HG03159 (cell line): ENCODE measurements around the gene SH3BP4.

Source experiments
- ATAC-seq: cut with Tn5 transposase; IDR thresholded peaks from one replicate; pipeline ENCODE4 v1.9.1; 2021; ENCODE audit warnings: mild to moderate bottlenecking, moderate library complexity; ENCODE audit not compliant: unreplicated experiment

SH3BP4 gene

GRCh38 chr2:234940527-234940926 is 11.3 kb upstream of the SH3BP4 start:
- ATAC-seq: no peak

GRCh38 chr2:234945339-234945873 is 6.4 kb upstream of the SH3BP4 start:
- no peak for ATAC-seq

- no peak for ATAC-seq
These were observed 4.3 kb upstream of the SH3BP4 start for GRCh38 chr2:234947556-234947955.

GRCh38 chr2:234949762-234950434 is 1.9 kb upstream of the SH3BP4 start:
- no peak for ATAC-seq

- no peak for ATAC-seq
These were observed 1.4 kb upstream of the SH3BP4 start for GRCh38 chr2:234950435-234950729.

- no peak for ATAC-seq
These were observed 820 bp upstream of the SH3BP4 start for GRCh38 chr2:234950730-234951663.

- no peak for ATAC-seq
These were observed 676 bp downstream of the SH3BP4 start for GRCh38 chr2:234952270-234953115.

- no peak for ATAC-seq
These were observed 1.6 kb downstream of the SH3BP4 start for GRCh38 chr2:234953116-234954031.

GRCh38 chr2:234954551-234954992 is 2.8 kb downstream of the SH3BP4 start:
- ATAC-seq: no peak

GRCh38 chr2:234955091-234955591 is 3.3 kb downstream of the SH3BP4 start:
- no peak for ATAC-seq

GRCh38 chr2:234955971-234956509 is 4.2 kb downstream of the SH3BP4 start:
- ATAC-seq: no peak

GRCh38 chr2:234957834-234958135 is 6.0 kb downstream of the SH3BP4 start:
- no peak for ATAC-seq

- ATAC-seq: no peak
These were observed 6.5 kb downstream of the SH3BP4 start for GRCh38 chr2:234958311-234958710.

GRCh38 chr2:234958746-234959395 is 7.1 kb downstream of the SH3BP4 start:
- ATAC-seq: no peak

- no peak for ATAC-seq
These were observed 8.6 kb downstream of the SH3BP4 start for GRCh38 chr2:234960175-234961088.

GRCh38 chr2:234961784-234962183 is 10.0 kb downstream of the SH3BP4 start:
- ATAC-seq: no peak

- ATAC-seq: no peak
These were observed 12.2 kb downstream of the SH3BP4 start for GRCh38 chr2:234963773-234964615.
